Prostate gland (tissue), 2 donors: ENCODE results near the gene ARHGAP6. TPM values are rescaled to one million over a fixed set of nuclear protein-coding genes. Genes with fewer than 3 reads are reported as not detected.

Source experiments
- DNase-seq: peaks from one replicate; pipeline ENCODE4 v3.0.0-alpha.2; 2019; ENCODE audit warnings: low spot score
- H3K27ac ChIP-seq, 2 donors: fragments of 200-600 bp; sonication (generic); 2 replicates each; pipeline ENCODE4 v1.5.1; 2017 to 2019
- H3K27me3 ChIP-seq: fragments of 200-600 bp; sonication (generic); replicated peaks from 2 replicates; pipeline ENCODE4 v1.5.1; 2019; ENCODE audit not compliant: insufficient read depth
- H3K36me3 ChIP-seq, 2 donors: fragments of 200-600 bp; sonication (generic); 1 replicate in 1 of 2; 2 replicates in 1 of 2; pipeline versions ENCODE4 v1.5.1 to v1.8.1; 2017 to 2019
- H3K4me1 ChIP-seq: fragments of 200-600 bp; sonication (generic); replicated peaks from 2 replicates; pipeline ENCODE4 v1.5.1; 2019
- H3K4me3 ChIP-seq, 2 donors: fragments of 200-600 bp; sonication (generic); 2 replicates each; pipeline ENCODE4 v1.5.1; 2017 to 2019
- H3K9me3 ChIP-seq: fragments of 200-600 bp; sonication (generic); 2 replicates; pipeline ENCODE4 v1.5.1; 2017
- CTCF ChIP-seq, 4 experiments: fragments of 200-600 bp in 2 of 4; fragments of 450-650 bp in 2 of 4; sonication (generic) in 2 of 4; IDR thresholded peaks; 1 replicate in 3 of 4; 2 replicates in 1 of 4; pipeline ENCODE4 v1.5.1; 2016 to 2019; ENCODE audit warnings: antibody characterized with exemption in 4 of 4, mild to moderate bottlenecking in 2 of 4, moderate library complexity in 2 of 4
- POLR2A ChIP-seq: fragments of 450-650 bp; IDR thresholded peaks from one replicate; pipeline ENCODE4 v1.6.1; 2016; ENCODE audit warnings: antibody characterized with exemption, mild to moderate bottlenecking
- POLR2AphosphoS5 ChIP-seq: sonication (generic); formaldehyde crosslinking; IDR thresholded peaks from one replicate; pipeline ENCODE4 v1.6.1; 2017; ENCODE audit warnings: antibody characterized with exemption
- WGBS: methylation state at CpG from one replicate; pipeline ENCODE4 v1.1.5; 2018; 5-methylcytosine and 5-hydroxymethylcytosine counted together
- intact Hi-C: fragments of 100-400 bp; cut with DNase I; formaldehyde crosslinking; loops from one replicate; pipeline ENCODE4 v1.14.2; 2022
- total RNA-seq, 2 donors: library from RNA; depleted of rRNA; stranded (reverse); fragments of >200 nt; gene quantifications; one replicate each; pipeline ENCODE4 v1.1.0, GENCODE V29; 2016

ARHGAP6 gene
- total RNA-seq, 2 donors from 2014 or later, result 72.6 to 73.7 TPM

DNA sequence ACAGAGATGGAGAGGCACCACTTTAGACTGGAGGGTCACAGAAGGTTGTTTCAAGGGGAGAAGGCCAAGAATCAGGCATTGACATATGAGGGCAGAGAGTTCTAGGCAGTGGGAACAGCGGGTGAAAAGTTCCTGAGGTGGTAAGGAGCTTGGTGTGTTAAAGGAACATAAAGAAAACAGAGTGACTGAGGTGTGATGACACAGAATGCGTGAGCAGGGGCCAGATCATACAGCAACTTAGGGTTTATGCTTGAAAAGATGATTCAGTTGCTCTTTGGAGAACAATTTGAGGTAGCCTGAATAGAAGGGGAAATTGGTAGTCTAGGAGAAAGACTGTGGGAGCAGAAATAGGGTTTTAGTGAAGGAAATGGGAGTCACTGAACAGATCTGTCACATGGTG lies 193.3 kb downstream of the ARHGAP6 start:
- no peaks in the 10 kb centered on the region for H3K36me3 ChIP-seq
- H3K27ac ChIP-seq, result no peak overlapping the region
- no peaks in the 10 kb centered on the region for H3K9me3 ChIP-seq
- H3K4me3 ChIP-seq, result no peak overlapping the region
- 91% methylated on average over 2 of the region's 2 CpGs for WGBS
- no peak for DNase-seq
- H3K27me3 ChIP-seq, result no peaks in the 10 kb centered on the region
- no peak for TF ChIP-seq CTCF (IDR thresholded peaks at IDR 0.05)
- TF ChIP-seq POLR2A, result no peak
- TF ChIP-seq POLR2AphosphoS5, result no peak
- intact Hi-C loops, result no loop called here
- H3K4me1 ChIP-seq, result no peaks in the 10 kb centered on the region

DNA sequence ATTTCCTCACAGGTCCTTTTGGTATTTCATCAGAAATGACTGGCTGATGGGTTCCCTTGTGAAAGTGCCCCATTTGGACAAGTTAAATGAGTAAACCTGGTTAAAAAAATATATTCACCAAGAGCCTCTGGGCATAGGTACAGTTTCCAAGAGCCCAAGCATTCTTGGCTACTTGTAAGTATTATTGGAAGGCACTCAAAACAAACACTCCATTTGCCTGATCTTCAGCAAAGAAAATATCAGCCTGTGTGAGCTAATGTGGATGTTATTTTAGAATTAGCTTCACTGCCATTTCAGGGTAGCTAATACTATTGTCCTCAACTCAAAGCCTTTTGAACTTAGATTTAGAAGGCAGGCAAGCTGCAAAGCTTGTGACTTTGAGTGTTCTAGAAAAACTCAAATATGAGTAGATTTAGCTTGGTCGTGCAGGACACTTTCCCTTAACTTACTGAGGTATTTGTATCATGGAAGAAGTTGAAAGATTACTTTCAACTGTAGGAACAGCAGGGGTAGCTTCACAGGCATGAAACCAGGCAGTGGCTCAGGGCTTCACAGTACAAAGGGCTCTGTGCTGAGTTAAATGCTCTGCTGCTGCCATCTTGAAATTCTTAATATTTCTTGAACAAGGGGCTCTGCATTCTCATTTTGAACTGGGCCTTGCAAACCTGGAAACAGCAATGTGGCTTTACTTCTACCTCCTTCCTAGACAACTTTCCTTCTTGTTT lies 195.3 kb downstream of the ARHGAP6 start:
- H3K9me3 ChIP-seq, result no peaks in the 10 kb centered on the region
- H3K27me3 ChIP-seq, result no peaks in the 10 kb centered on the region
- WGBS, result 20% methylated on average over 1 of the region's 1 CpG
- no peak overlapping the region for H3K4me3 ChIP-seq
- TF ChIP-seq CTCF (IDR thresholded peaks at IDR 0.05) (no peak), POLR2AphosphoS5 (peak; percentile 69)
- H3K27ac ChIP-seq, result peak overlapping the region in 1 of 2 donors; percentile 11
- DNase-seq, result peak; percentile 35
- H3K4me1 ChIP-seq, result no peaks in the 10 kb centered on the region
- intact Hi-C loops, result no loop called here
- H3K36me3 ChIP-seq, result no peaks in the 10 kb centered on the region

DNA sequence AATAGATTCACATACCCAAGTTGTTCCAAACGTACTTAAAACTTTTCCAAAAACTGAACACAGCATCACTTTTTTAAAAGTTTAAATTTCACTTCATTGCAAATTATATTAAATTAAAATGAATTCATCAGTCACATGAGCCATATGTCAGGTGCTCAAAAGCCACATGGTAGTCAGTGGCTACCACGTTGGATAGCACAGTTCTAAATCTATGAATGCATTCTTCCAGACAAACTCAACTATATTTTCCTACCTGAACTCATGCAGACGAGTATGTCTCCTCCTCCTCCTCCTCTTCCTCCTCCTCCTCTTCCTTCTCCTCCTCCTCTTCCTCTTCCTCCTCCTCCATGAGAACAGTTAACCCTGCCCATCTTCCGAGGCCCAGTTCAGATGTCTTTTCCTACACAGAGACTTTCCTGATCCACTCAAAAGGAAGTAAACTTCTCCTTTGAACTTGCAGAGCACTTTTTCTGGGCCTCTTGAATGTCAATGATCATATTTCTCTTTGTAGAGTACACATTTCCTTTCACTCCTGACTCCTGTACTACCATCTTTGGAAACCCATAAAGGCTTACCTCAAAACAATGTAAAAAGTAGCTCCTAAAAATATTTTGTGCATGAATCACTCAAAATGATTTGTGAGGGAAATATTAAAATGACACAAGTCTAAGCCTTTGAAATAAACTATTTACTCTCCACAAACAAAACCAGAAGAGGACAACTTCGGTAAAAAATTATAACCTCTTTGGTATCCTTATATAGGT lies 199.9 kb downstream of the ARHGAP6 start:
- H3K27me3 ChIP-seq, result no peaks in the 10 kb centered on the region
- no peak overlapping the region for H3K27ac ChIP-seq
- WGBS, result 70% methylated on average over 5 of the region's 5 CpGs
- no peaks in the 10 kb centered on the region for H3K9me3 ChIP-seq
- TF ChIP-seq POLR2AphosphoS5, result no peak
- TF ChIP-seq CTCF (IDR thresholded peaks at IDR 0.05), result no peak
- TF ChIP-seq POLR2A, result no peak
- intact Hi-C loops, result no loop called here
- H3K4me3 ChIP-seq, result no peak overlapping the region
- no peaks in the 10 kb centered on the region for H3K36me3 ChIP-seq
- H3K4me1 ChIP-seq, result no peaks in the 10 kb centered on the region
- no peak for DNase-seq

DNA sequence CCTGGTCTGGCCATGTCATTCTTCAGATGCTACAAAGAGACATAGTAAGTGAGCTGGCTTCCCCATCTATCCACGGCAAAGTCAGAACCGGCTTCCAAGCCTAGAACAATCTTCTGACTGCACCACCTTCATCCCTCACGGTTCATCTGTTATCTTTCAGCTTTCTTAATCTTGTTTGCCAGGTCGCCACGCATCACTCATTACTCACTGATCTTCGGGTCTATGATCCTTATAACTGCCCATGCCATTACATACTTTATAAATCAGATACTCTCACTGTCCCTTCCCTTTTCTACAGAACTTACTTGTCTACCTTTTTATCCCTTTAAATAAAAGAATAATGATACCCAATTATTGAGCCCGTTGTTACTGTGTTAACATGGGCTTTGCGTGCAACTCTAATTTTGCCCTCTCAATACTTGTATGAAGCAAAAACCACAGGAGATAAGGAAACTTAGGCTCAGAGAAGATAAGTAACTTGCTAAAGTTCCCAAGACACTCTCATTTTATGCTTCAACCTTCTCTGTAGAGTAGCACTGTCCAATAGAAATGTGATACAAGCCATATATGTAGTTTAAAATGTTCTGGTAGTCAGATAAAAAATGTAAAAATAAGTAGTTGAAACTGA lies 200.8 kb downstream of the ARHGAP6 start:
- no peak for TF ChIP-seq POLR2A
- no peak for TF ChIP-seq CTCF (IDR thresholded peaks at IDR 0.05)
- no peak for TF ChIP-seq POLR2AphosphoS5
- no peak overlapping the region for H3K4me3 ChIP-seq
- H3K27me3 ChIP-seq, result no peaks in the 10 kb centered on the region
- H3K27ac ChIP-seq, result peak overlapping the region in 1 of 2 donors; percentile 62
- 88% methylated on average over 8 of the region's 8 CpGs for WGBS
- H3K9me3 ChIP-seq, result no peaks in the 10 kb centered on the region
- intact Hi-C loops, result no loop called here
- H3K36me3 ChIP-seq, result no peaks in the 10 kb centered on the region
- no peaks in the 10 kb centered on the region for H3K4me1 ChIP-seq
- DNase-seq, result no peak
